GM19043 (cell line): Measurements from ENCODE around the gene CHST13.
"Not testable (repeated sequence)": the region's sequence is repeated elsewhere in the genome, so short reads cannot be mapped to it uniquely, and the experiment has no call there.

Experiments used
- ATAC-seq: cut with Tn5 transposase; IDR thresholded peaks from one replicate; pipeline ENCODE4 v1.9.1; 2021; ENCODE audit warnings: low read depth; ENCODE audit not compliant: unreplicated experiment

The CHST13 gene

GRCh38 chr3:126524429-126524988 is 554 bp downstream of the CHST13 start:
- no peak for ATAC-seq

GRCh38 chr3:126525091-126525852 is 1.3 kb downstream of the CHST13 start:
- no peak for ATAC-seq

- no peak for ATAC-seq
Measured at GRCh38 chr3:126525853-126526667, 2.1 kb downstream of the CHST13 start.

DNA sequence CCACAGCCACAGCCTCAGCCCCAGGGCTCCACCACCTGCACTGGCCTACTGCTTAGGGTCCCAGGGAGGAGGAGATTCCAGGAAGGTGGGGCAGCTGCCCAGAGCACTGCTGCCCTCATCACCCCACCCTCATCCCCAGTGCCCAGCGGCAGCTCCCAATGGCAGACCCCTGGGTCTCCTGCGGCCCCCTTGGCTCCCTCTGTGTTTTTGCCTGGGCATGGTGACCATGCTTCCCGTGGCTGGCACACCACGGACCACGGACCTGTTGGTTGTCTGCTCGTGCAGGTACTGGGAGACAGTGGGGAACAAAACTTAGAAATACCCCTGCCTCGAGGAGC is 2.7 kb downstream of the CHST13 start:
- ATAC-seq, result no peak

DNA sequence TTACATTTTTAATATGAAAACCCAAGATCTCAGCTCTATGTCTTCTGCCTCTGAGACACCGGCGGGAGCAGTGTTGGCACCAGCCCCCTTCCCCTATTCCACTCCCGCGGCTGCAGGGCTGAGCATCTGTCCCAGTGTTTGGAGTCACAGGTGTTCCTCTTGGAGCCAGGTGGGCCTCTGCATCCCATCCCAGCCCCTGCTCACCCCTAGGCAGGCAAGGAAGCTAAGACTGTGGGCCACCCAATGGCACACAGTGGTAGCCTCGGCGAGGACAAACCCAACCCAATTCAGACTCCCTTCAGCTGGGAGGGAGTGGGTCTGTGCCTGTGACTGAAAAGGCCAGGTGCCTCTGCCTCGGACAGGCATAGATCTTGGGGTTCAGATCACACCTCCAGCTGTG is 3.1 kb downstream of the CHST13 start:
- no peak for ATAC-seq

GRCh38 chr3:126527455-126528211 is 3.7 kb downstream of the CHST13 start:
- no peak for ATAC-seq

- no peak for ATAC-seq
Measured at GRCh38 chr3:126528419-126528799, 4.5 kb downstream of the CHST13 start.

- ATAC-seq, result no peak
Measured at GRCh38 chr3:126528800-126529541, 5.0 kb downstream of the CHST13 start.

- no peak for ATAC-seq
Measured at GRCh38 chr3:126529585-126530170, 5.7 kb downstream of the CHST13 start.

DNA sequence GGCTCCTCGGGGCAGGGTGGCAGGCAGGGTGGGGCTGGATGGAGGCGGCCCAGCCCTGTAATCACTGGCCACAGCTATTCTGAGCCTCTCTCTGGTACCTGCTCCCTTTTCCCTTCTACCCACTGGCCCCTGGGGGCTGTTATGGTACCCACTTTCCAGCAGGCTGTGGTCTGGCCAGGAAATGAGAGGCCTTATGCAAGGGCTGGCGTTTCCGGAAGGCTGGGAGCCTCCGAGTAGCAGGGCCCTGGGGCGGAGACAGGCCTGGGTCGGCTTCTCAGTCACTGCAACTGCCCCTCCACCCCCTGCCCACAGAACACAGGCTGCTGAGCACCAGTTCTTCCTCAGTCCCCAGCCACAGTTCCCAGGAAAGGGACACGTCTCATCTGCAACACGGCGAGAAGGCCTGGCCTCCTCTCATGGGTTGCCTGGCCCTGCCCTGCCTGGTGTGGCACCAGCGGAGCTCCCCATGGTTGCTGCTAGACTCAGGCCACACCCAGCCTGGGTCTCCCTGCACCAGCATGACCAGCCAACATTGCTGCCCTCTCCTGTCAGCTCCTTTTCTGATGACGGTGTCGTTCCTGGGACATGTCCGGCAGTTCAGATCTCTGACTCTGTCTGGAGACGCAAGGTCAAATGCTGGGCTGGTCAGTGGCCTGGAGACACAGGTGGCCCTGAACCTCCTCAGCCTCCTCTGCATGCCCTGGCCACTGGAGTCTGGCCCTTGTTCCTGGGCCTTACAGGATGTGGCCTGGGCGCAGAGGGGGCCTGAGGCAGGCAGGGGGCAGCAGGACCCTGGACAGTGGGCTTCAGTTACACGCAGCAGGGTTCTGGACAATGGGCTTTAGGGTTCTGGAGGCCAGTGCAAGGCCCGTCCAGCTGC is 6.5 kb downstream of the CHST13 start:
- peak; percentile 51 for ATAC-seq

DNA sequence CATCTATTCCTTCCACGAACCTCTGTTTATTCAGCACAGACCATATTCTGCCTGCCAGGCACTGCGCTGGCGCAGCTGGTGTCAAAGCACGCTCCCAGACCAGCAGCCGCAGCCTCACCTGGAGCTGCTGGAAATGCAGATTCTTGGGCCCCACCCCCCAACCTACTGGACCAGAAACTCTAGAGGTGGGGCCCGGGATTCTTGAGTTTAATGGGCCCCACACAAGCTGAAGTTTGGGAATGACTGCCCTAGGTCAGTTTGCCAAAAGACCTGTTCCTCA is 7.0 kb downstream of the CHST13 start:
- ATAC-seq, result no peak

GRCh38 chr3:126533506-126533905 is 9.6 kb downstream of the CHST13 start:
- ATAC-seq, result no peak

DNA sequence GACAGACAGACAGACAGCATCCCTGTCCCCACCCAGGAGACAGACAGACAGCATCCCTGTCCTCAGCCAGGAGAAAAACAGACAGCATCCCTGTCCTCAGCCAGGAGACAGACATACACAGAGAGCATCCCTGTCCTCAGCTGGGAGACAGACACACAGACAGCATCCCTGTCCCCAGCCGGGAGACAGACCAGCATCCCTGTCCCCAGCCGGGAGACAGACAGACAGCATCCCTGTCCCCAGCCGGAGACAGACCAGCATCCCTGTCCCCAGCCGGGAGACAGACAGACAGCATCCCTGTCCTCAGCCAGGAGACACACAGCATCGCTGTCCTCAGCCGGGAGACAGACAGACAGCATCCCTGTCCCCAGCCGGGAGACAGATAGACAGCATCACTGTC is 10.8 kb downstream of the CHST13 start:
- ATAC-seq, result not testable (repeated sequence)

DNA sequence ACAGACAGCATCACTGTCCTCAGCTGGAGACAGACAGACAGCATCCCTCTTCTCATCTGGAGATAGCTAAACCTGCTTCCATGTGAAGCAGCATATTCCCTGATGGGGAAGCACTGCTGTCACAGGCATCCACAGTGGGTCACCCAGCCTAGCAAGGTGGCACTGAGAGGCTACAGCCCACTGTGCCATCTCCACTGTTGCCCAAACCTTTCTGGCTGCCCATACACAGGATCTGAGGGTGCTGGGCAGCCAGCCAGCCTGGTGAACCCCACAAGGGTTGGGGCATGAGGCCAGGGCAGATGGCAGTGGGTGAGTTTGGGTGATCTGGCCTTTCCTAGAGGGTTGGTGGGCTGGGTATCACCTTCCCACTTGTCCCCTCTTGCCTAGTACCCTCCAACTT is 11.7 kb downstream of the CHST13 start:
- ATAC-seq, result no peak

DNA sequence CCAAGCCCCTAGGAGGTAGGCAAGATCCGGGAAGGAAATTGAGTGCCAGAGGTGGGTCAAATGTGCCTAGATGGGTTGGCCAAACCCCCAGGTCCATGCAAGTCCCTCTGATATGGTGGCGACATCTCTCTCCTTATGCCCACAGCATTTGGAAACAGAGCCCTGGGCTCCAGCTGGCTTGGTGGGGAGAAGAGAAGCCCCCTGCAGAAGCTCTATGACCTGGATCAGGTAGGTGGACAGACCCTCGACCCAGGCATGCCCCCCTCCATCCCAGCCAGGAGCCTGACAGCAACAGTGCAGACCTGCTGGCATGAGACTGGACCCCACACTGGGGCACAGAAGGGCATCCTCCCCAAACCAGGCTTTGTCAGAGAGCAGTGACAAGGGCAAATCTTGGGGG is 12.2 kb downstream of the CHST13 start:
- ATAC-seq, result no peak

- no peak for ATAC-seq
Measured at GRCh38 chr3:126537116-126537729, 13.3 kb downstream of the CHST13 start.

DNA sequence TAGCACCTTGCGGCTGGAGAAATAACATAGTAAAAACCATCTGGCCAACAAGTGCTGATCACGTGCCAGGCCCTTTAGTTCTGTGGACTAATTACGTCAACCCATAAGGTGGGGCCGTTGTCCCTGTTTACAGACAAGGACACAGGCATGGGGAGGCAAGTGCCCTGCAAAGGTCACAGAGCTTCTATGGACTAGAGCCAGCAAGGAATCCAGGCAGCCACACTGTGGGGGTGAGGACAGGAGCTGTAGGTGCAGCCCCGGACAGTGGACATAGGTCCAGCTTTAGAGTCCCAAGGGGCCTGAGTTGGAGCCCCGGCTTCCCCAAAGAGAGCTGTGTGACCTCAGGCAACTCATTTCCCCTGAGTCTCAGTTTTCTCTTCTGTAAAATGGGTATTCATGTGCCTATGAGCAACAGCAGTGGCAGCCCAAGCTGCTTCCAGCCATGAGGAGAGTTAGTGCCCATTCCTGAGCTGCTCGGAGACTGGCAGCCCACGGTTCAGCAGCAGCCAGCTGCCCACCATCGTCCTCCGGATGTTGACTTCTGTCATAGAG is 13.9 kb downstream of the CHST13 start:
- ATAC-seq, result no peak

DNA sequence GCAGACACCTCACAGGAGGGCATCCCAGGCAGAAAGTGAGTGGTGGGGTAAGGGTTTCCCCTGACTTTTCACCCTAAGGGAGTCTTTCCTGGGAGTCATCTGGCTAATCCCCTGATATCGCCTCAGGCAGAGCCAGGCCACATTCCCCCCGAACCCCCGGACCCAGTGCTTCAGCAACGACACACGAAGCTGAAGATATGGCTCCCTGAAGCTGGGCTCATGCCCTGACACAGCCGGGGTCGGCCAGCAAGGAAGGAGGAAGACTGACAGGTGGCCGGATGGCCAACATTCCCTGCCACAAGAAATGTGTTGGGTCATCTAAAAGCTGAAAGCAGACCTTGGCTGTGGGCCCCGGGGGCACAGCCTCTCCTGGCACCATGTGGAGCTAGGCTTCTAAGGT is 14.4 kb downstream of the CHST13 start:
- ATAC-seq, result no peak

GRCh38 chr3:126538966-126539365 is 15.0 kb downstream of the CHST13 start:
- ATAC-seq, result no peak
